H1 (cell line): ENCODE measurements around the gene B3GAT2. TPM values are rescaled to one million over a fixed set of nuclear protein-coding genes. Genes with fewer than 3 reads are reported as not detected.

Experiments used
- CTCF ChIA-PET: fragments of 300-600 bp; sonication (Branson Sonifier 250); formaldehyde crosslinking; loops from one replicate; lab custom pipeline; 2021; ENCODE audit not compliant: partially characterized antibody; lab: Charles Lee
- POLR2A ChIA-PET: fragments of 300-600 bp; sonication (Branson Sonifier 250); formaldehyde crosslinking; loops from one replicate; lab custom pipeline; 2021; ENCODE audit warnings: inconsistent platforms; ENCODE audit not compliant: partially characterized antibody; lab: Charles Lee
- DNase-seq, 2 experiments: peaks; one replicate each; pipeline versions ENCODE4 v3.0.0 to v3.0.0-alpha.2; 2010 to 2022; ENCODE audit warnings: low spot score in 2 of 2, low read depth in 1 of 2, mixed read lengths in 1 of 2
- FAIRE-seq: peaks from 2 replicates; lab custom pipeline; 2011; peaks lifted over from hg19 to GRCh38; lab: Jason Lieb, UNC
- H2AFZ ChIP-seq: 2 replicates; pipeline ENCODE4 v1.8.1; 2012; ENCODE audit warnings: low read length, inconsistent platforms
- H2AK5ac ChIP-seq: 2 replicates; pipeline ENCODE4 v1.6.1; 2013; ENCODE audit warnings: low read depth, low read length
- H2BK120ac ChIP-seq: replicated peaks from 2 replicates; pipeline ENCODE3; 2013; ENCODE audit warnings: low read depth, low read length, inconsistent platforms
- H2BK12ac ChIP-seq: 2 replicates; pipeline ENCODE4 v1.6.1; 2013; ENCODE audit warnings: low read depth, low read length
- H2BK15ac ChIP-seq: 2 replicates; pipeline ENCODE4 v1.6.1; 2013; ENCODE audit warnings: low read length
- H2BK20ac ChIP-seq: 2 replicates; pipeline ENCODE4 v1.6.1; 2013; ENCODE audit warnings: low read length
- H2BK5ac ChIP-seq: 2 replicates; pipeline ENCODE4 v1.6.1; 2013; ENCODE audit warnings: low read depth, low read length
- H3K14ac ChIP-seq: 2 replicates; pipeline ENCODE4 v1.6.1; 2013; ENCODE audit warnings: inconsistent platforms; ENCODE audit not compliant: insufficient read length
- H3K18ac ChIP-seq: 2 replicates; pipeline ENCODE4 v1.6.1; 2013; ENCODE audit warnings: low read length; ENCODE audit errors: extremely low read depth
- H3K23ac ChIP-seq: 2 replicates; pipeline ENCODE4 v1.6.1; 2013; ENCODE audit warnings: inconsistent platforms; ENCODE audit not compliant: insufficient read length
- H3K23me2 ChIP-seq: 2 replicates; pipeline ENCODE4 v1.6.1; 2013; ENCODE audit warnings: low read depth, low read length
- H3K27ac ChIP-seq: 2 replicates; pipeline ENCODE4 v1.6.1; 2011; ENCODE audit warnings: low read depth, low read length, inconsistent platforms
- H3K27me3 ChIP-seq, 4 experiments: replicated peaks in 1 of 4; 1 replicate in 1 of 4; 2 replicates in 3 of 4; pipeline versions ENCODE4 v1.6.1 to v1.8.1; 2011 to 2013; ENCODE audit warnings: low read length in 3 of 4, mild to moderate bottlenecking in 3 of 4, inconsistent platforms in 2 of 4, mixed read lengths in 2 of 4, moderate library complexity in 1 of 4; ENCODE audit not compliant: control insufficient read depth in 3 of 4, insufficient read depth in 3 of 4; ENCODE audit errors: extremely low read depth in 1 of 4
- H3K36me3 ChIP-seq, 4 experiments: 2 replicates each; pipeline versions ENCODE4 v1.6.1 to v1.8.1; 2011 to 2013; ENCODE audit warnings: mild to moderate bottlenecking in 4 of 4, low read length in 3 of 4, moderate library complexity in 2 of 4, control low read depth in 1 of 4, inconsistent platforms in 1 of 4; ENCODE audit not compliant: insufficient read depth in 4 of 4, control insufficient read depth in 2 of 4
- H3K4ac ChIP-seq: replicated peaks from 2 replicates; pipeline ENCODE3; 2013; ENCODE audit warnings: low read length, low read depth, mixed read lengths, inconsistent platforms; ENCODE audit not compliant: insufficient read length
- H3K4me1 ChIP-seq, 4 experiments: replicated peaks in 1 of 4; 1 replicate in 1 of 4; 2 replicates in 3 of 4; pipeline versions ENCODE4 v1.6.1 to v1.8.1; 2011 to 2013; ENCODE audit warnings: low read length in 3 of 4, inconsistent platforms in 2 of 4, mixed read lengths in 1 of 4; ENCODE audit not compliant: insufficient read depth in 4 of 4, control insufficient read depth in 3 of 4
- H3K4me2 ChIP-seq, 2 experiments: 2 replicates each; pipeline versions ENCODE4 v1.6.1 to v1.8.1; 2011 to 2013; ENCODE audit warnings: low read depth in 2 of 2, low read length in 2 of 2, control low read depth in 1 of 2, inconsistent platforms in 1 of 2, mild to moderate bottlenecking in 1 of 2; ENCODE audit not compliant: insufficient read depth in 1 of 2
- H3K4me3 ChIP-seq, 4 experiments: fragments of 200-600, 300-600 bp in 1 of 4; sonication (generic), shearing (Covaris generic), sonication (Bioruptor Twin) in 1 of 4; 2 replicates each; pipeline versions ENCODE4 v1.5.1 to v1.8.1; 2011 to 2016; ENCODE audit warnings: low read length in 4 of 4, low read depth in 3 of 4, control low read depth in 2 of 4, inconsistent platforms in 2 of 4, mild to moderate bottlenecking in 2 of 4, mixed read lengths in 1 of 4, moderate library complexity in 1 of 4; ENCODE audit not compliant: insufficient read depth in 2 of 4; ENCODE audit errors: extremely low read depth in 1 of 4
- H3K56ac ChIP-seq: replicated peaks from 2 replicates; pipeline ENCODE3; 2013; ENCODE audit warnings: low read depth, mild to moderate bottlenecking, mixed read lengths, low read length, inconsistent platforms; ENCODE audit not compliant: insufficient read length
- H3K79me1 ChIP-seq: 2 replicates; pipeline ENCODE4 v1.6.1; 2013; ENCODE audit warnings: low read depth, low read length, control low read depth
- H3K79me2 ChIP-seq, 2 experiments: 2 replicates each; pipeline versions ENCODE4 v1.6.1 to v1.8.1; 2012 to 2013; ENCODE audit warnings: low read length in 2 of 2, mild to moderate bottlenecking in 2 of 2, inconsistent platforms in 1 of 2; ENCODE audit not compliant: insufficient read depth in 2 of 2, control insufficient read depth in 1 of 2
- H3K9ac ChIP-seq, 4 experiments: replicated peaks in 1 of 4; 1 replicate in 1 of 4; 2 replicates in 3 of 4; pipeline versions ENCODE4 v1.6.1 to v1.8.1; 2011 to 2013; ENCODE audit warnings: low read depth in 3 of 4, low read length in 3 of 4, control low read depth in 2 of 4, mild to moderate bottlenecking in 2 of 4, moderate library complexity in 2 of 4, inconsistent platforms in 1 of 4; ENCODE audit errors: extremely low read depth in 1 of 4
- H3K9me3 ChIP-seq, 2 experiments: 2 replicates each; pipeline versions ENCODE4 v1.6.1 to v1.8.1; 2012 to 2013; ENCODE audit warnings: mild to moderate bottlenecking in 2 of 2, moderate library complexity in 2 of 2, control low read depth in 1 of 2, inconsistent platforms in 1 of 2, low read depth in 1 of 2, low read length in 1 of 2, mixed read lengths in 1 of 2; ENCODE audit not compliant: insufficient read depth in 2 of 2
- H4K20me1 ChIP-seq, 2 experiments: replicated peaks in 1 of 2; 2 replicates each; pipeline versions ENCODE3 to v1.8.1; 2011 to 2013; ENCODE audit warnings: inconsistent platforms in 2 of 2, low read length in 2 of 2, mild to moderate bottlenecking in 1 of 2; ENCODE audit not compliant: insufficient read depth in 2 of 2, control insufficient read depth in 1 of 2
- H4K5ac ChIP-seq: 2 replicates; pipeline ENCODE4 v1.6.1; 2013; ENCODE audit warnings: low read length, low read depth, mixed read lengths, inconsistent platforms; ENCODE audit not compliant: insufficient read length
- H4K8ac ChIP-seq: 2 replicates; pipeline ENCODE4 v1.8.0; 2013; ENCODE audit warnings: mild to moderate bottlenecking, moderate library complexity, low read length, inconsistent platforms; ENCODE audit not compliant: insufficient read depth; ENCODE audit errors: extremely low read depth
- H4K91ac ChIP-seq: replicated peaks from 2 replicates; pipeline ENCODE3; 2013; ENCODE audit warnings: low read length, mixed read lengths, inconsistent platforms; ENCODE audit not compliant: insufficient read length
- GABPA ChIP-seq: IDR thresholded peaks from 2 replicates; pipeline ENCODE4 v1.6.1; 2011; ENCODE audit warnings: mild to moderate bottlenecking, low read length, moderate library complexity, borderline replicate concordance; ENCODE audit not compliant: insufficient read depth
- SP4 ChIP-seq: IDR thresholded peaks from 2 replicates; pipeline ENCODE4 v1.6.1; 2012; ENCODE audit warnings: low read length, inconsistent platforms
- WGBS, 2 experiments: shearing (Covaris generic) in 1 of 2; methylation state at CpG; one replicate each; pipeline versions ENCODE4 v1.1.6 to v1.1.7; 2013 to 2015; ENCODE audit warnings: low lambda C conversion rate in 2 of 2, mixed read lengths in 2 of 2, inconsistent platforms in 1 of 2, low coverage in 1 of 2, missing lambda C conversion rate in 1 of 2; ENCODE audit not compliant: insufficient replicate concordance in 2 of 2, insufficient coverage in 1 of 2, insufficient read length in 1 of 2; ENCODE audit errors: extremely low coverage in 1 of 2, missing lambda C conversion rate in 1 of 2; 5-methylcytosine and 5-hydroxymethylcytosine counted together
- polyA plus RNA-seq, 7 experiments: library from polyadenylated mRNA; depleted of rRNA in 3 of 7; stranded (reverse) in 5 of 7; unstranded in 2 of 7; fragments of >200 nt in 5 of 7; fragments of 200-250 nt in 2 of 7; gene quantifications; 1 replicate in 5 of 7; 2 replicates in 1 of 7; 4 replicates in 1 of 7; pipeline versions ENCODE4 v1.2.1 to v1.2.3, GENCODE V29; 2011 to 2013; ENCODE audit warnings: missing spikeins in 2 of 7, mixed read lengths in 2 of 7
- total RNA-seq: library from RNA; stranded (reverse); fragmentation: NEBNext Ultra II Directional; extraction: Animal tissue kit (Norgen Biotek cat#: 25700); gene quantifications from 2 replicates; pipeline ENCODE4 v1.2.1, GENCODE V29; 2021

Gene B3GAT2
- total and polyA plus RNA-seq, 2 of the 8 experiments (the other 6 are each of a cell fraction or from before 2014, with no cell fraction given) = 0.83 to 1.9 TPM

GRCh38 chr6:70841112-70841511 is 115.7 kb downstream of the B3GAT2 start:
- no peak overlapping the region for H3K4me2 ChIP-seq
- no peak overlapping the region for H2AK5ac ChIP-seq
- no peaks in the 10 kb centered on the region for H3K9me3 ChIP-seq
- no peak overlapping the region for H2BK15ac ChIP-seq
- H3K4me3 ChIP-seq = no peak overlapping the region
- 95% methylated on average over 8 of the region's 8 CpGs; no CpG with 5 or more reads in 1 of the 2 experiments for WGBS, 2 experiments
- H3K4me1 ChIP-seq = peaks cover 0 to 3% (median 0%) of the 10 kb centered on the region in 4 experiments; a peak in 1 of 7 replicates
- no peak overlapping the region for H2BK120ac ChIP-seq
- no peak overlapping the region for H3K23ac ChIP-seq
- no peaks in the 10 kb centered on the region for H3K27me3 ChIP-seq
- no peak overlapping the region for H2BK20ac ChIP-seq
- no peak overlapping the region for H3K4ac ChIP-seq
- H3K23me2 ChIP-seq = no peaks in the 10 kb centered on the region
- H2AFZ ChIP-seq = no peak overlapping the region
- no peak overlapping the region for H4K91ac ChIP-seq
- H3K9ac ChIP-seq = no peak overlapping the region
- no peak overlapping the region for H2BK5ac ChIP-seq
- H3K56ac ChIP-seq = no peak overlapping the region
- H4K5ac ChIP-seq = no peak overlapping the region
- H3K18ac ChIP-seq = no peak overlapping the region
- H3K79me1 ChIP-seq = no peaks in the 10 kb centered on the region
- TF ChIP-seq SP4 = no peak
- no peak for TF ChIP-seq GABPA
- H3K14ac ChIP-seq = no peak overlapping the region
- H3K27ac ChIP-seq = no peak overlapping the region
- no peak for DNase-seq
- H3K36me3 ChIP-seq = no peaks in the 10 kb centered on the region; a peak in 1 of 8 replicates
- no peaks in the 10 kb centered on the region for H4K20me1 ChIP-seq
- FAIRE-seq = no peak
- ChIA-PET CTCF (interaction anchor here (2.6 kb wide), 1 partner anchor 43 kb away, joined by 10 read pairs; no protein-coding TSS in a partner anchor), POLR2A (no interaction called here)
- no peaks in the 10 kb centered on the region for H3K79me2 ChIP-seq
- H2BK12ac ChIP-seq = no peak overlapping the region
- H4K8ac ChIP-seq = no peak overlapping the region
